ENCODE results near the gene SLAMF9. TPM values are rescaled to one million over a fixed set of nuclear protein-coding genes. Genes with fewer than 3 reads are reported as not detected.

Gene SLAMF9
- total and polyA plus RNA-seq, 4 donors = 0.25 to 0.68 (median 0.64) TPM; not detected in 1

DNA sequence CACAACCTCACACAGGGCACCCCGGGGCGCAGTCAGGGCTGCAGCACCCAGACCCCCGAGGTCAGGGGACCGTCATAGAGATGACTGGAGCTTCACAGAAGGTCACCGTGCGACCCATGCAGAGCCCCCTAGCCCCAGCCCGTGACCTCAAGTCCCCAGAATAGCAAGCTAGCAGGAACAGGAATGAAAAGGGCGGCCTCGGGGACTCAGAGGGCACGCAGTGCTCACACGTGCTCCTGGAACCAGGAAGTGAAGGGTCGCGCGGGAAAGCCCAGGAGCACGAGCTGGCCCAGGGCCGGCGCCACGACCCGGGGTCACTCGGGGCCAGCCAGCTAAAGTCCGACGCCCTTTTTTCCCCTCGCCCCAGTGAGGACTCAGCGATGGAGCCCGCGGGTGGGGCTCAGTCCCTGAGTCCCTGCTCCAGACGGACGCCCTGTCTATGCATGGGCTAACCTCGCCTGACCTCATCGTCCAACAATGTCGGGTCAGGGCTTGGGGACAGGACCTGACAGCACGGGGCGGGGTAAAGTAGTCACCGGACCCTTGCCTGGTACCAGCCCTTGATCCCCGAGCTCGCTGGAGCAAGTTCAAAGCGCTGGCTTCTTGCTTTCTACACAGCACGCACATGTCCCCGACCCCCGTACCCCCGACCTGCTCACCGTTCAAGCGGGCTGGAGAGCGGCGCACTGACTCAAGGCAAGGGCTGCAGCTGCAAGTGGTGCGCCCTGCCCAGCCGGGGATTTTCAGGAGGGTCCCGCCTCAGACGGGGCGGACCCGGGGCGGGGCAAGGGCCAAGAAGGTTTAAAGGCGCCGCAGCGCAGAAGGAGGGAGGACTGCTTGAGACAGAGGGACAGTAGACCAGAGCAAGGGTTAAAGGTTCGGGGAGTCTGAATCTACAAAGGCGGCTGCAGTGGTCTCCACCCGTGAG is 29.0 kb downstream of the SLAMF9 start, which contains the start of gene TAGLN2:
Gene TAGLN2, minus strand, starts transcription at position 717 of the 928 bp plus-strand sequence. CDS start 4,998 bp downstream, outside the sequence.
- peak within 1 kb of the TSS; percentile 95 to 97 for H3K27ac ChIP-seq (ENCODE audit: low read depth in 1 of 2, low read length in 2 of 2)
- peaks cover 6 to 17% (median 10%) of the 10 kb centered on the region in 4 donors for H3K36me3 ChIP-seq (ENCODE audit: control insufficient read depth in 4 of 4, insufficient read depth in 3 of 4, low read depth in 1 of 4, low read length in 3 of 4)
- H3K9ac ChIP-seq (ENCODE audit: low read depth in 1 of 2, low read length in 2 of 2) = peak within 1 kb of the TSS; percentile 72 to 81
- H3K27me3 ChIP-seq (ENCODE audit: control insufficient read depth in 4 of 4, insufficient read depth in 4 of 4, low read length in 3 of 4) = no peaks in the 10 kb centered on the region
- H3K9me3 ChIP-seq (ENCODE audit: control insufficient read depth in 4 of 4, low read length in 3 of 4) = no peaks in the 10 kb centered on the region
- H3K4me3 ChIP-seq (ENCODE audit: low read depth in 1 of 3, low read length in 3 of 3) = peak within 1 kb of the TSS; percentile 62 to 92 (median 86)
- peaks cover 12 to 37% (median 23%) of the 10 kb centered on the region in 4 donors for H3K4me1 ChIP-seq (ENCODE audit: control insufficient read depth in 4 of 4, insufficient read depth in 4 of 4, low read length in 3 of 4)
- WGBS = 1% methylated on average over 58 of the region's 58 CpGs
- DNase-seq (ENCODE audit: low spot score) = peak; percentile 79
- peak; percentile 29 for TF ChIP-seq HNF4G (IDR thresholded peaks at IDR 0.05)
- TF ChIP-seq FOXA2 (IDR thresholded peaks at IDR 0.05) = no peak
- peak; percentile 88 for TF ChIP-seq TAF1 (conservative IDR thresholded peaks at IDR 0.05)
- TF ChIP-seq, protein P1, sequence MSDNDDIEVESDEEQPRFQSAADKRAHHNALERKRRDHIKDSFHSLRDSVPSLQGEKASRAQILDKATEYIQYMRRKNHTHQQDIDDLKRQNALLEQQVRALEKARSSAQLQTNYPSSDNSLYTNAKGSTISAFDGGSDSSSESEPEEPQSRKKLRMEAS (IDR thresholded peaks at IDR 0.05) = peak; percentile 24
- TF ChIP-seq YY1 (IDR thresholded peaks at IDR 0.05) = no peak
- TF ChIP-seq RXRA (IDR thresholded peaks at IDR 0.05) = peak; percentile 80 to 91
- no peak for TF ChIP-seq FOXA1 (IDR thresholded peaks at IDR 0.05)
- no peak for TF ChIP-seq HNF4A (conservative IDR thresholded peaks at IDR 0.05)
- no peak for TF ChIP-seq GABPA (IDR thresholded peaks at IDR 0.05 in 1 of 2, conservative IDR thresholded peaks at IDR 0.05 in 1 of 2)
- TF ChIP-seq EGR1 (IDR thresholded peaks at IDR 0.05; ENCODE audit: low read depth in 2 of 2) = no peak
- TF ChIP-seq, protein P2, sequence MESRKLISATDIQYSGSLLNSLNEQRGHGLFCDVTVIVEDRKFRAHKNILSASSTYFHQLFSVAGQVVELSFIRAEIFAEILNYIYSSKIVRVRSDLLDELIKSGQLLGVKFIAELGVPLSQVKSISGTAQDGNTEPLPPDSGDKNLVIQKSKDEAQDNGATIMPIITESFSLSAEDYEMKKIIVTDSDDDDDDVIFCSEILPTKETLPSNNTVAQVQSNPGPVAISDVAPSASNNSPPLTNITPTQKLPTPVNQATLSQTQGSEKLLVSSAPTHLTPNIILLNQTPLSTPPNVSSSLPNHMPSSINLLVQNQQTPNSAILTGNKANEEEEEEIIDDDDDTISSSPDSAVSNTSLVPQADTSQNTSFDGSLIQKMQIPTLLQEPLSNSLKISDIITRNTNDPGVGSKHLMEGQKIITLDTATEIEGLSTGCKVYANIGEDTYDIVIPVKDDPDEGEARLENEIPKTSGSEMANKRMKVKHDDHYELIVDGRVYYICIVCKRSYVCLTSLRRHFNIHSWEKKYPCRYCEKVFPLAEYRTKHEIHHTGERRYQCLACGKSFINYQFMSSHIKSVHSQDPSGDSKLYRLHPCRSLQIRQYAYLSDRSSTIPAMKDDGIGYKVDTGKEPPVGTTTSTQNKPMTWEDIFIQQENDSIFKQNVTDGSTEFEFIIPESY (IDR thresholded peaks at IDR 0.05) = no peak
- TF ChIP-seq RAD21 (IDR thresholded peaks at IDR 0.05) = peak in 1 of 2 donors; percentile 45
- TF ChIP-seq, protein P3, sequence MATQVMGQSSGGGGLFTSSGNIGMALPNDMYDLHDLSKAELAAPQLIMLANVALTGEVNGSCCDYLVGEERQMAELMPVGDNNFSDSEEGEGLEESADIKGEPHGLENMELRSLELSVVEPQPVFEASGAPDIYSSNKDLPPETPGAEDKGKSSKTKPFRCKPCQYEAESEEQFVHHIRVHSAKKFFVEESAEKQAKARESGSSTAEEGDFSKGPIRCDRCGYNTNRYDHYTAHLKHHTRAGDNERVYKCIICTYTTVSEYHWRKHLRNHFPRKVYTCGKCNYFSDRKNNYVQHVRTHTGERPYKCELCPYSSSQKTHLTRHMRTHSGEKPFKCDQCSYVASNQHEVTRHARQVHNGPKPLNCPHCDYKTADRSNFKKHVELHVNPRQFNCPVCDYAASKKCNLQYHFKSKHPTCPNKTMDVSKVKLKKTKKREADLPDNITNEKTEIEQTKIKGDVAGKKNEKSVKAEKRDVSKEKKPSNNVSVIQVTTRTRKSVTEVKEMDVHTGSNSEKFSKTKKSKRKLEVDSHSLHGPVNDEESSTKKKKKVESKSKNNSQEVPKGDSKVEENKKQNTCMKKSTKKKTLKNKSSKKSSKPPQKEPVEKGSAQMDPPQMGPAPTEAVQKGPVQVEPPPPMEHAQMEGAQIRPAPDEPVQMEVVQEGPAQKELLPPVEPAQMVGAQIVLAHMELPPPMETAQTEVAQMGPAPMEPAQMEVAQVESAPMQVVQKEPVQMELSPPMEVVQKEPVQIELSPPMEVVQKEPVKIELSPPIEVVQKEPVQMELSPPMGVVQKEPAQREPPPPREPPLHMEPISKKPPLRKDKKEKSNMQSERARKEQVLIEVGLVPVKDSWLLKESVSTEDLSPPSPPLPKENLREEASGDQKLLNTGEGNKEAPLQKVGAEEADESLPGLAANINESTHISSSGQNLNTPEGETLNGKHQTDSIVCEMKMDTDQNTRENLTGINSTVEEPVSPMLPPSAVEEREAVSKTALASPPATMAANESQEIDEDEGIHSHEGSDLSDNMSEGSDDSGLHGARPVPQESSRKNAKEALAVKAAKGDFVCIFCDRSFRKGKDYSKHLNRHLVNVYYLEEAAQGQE (IDR thresholded peaks at IDR 0.05) = no peak
- TF ChIP-seq, protein P4, sequence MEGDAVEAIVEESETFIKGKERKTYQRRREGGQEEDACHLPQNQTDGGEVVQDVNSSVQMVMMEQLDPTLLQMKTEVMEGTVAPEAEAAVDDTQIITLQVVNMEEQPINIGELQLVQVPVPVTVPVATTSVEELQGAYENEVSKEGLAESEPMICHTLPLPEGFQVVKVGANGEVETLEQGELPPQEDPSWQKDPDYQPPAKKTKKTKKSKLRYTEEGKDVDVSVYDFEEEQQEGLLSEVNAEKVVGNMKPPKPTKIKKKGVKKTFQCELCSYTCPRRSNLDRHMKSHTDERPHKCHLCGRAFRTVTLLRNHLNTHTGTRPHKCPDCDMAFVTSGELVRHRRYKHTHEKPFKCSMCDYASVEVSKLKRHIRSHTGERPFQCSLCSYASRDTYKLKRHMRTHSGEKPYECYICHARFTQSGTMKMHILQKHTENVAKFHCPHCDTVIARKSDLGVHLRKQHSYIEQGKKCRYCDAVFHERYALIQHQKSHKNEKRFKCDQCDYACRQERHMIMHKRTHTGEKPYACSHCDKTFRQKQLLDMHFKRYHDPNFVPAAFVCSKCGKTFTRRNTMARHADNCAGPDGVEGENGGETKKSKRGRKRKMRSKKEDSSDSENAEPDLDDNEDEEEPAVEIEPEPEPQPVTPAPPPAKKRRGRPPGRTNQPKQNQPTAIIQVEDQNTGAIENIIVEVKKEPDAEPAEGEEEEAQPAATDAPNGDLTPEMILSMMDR (IDR thresholded peaks at IDR 0.05; ENCODE audit: low read depth, low read length, missing input control) = no peak
- TF ChIP-seq SP1 (IDR thresholded peaks at IDR 0.05) = no peak
- TF ChIP-seq, protein P5, sequence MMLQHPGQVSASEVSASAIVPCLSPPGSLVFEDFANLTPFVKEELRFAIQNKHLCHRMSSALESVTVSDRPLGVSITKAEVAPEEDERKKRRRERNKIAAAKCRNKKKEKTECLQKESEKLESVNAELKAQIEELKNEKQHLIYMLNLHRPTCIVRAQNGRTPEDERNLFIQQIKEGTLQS (IDR thresholded peaks at IDR 0.05) = no peak
- peak; percentile 83 for TF ChIP-seq NR2F2 (IDR thresholded peaks at IDR 0.05)
- TF ChIP-seq JUND (IDR thresholded peaks at IDR 0.05) = peak in 1 of 2 donors; percentile 30

Data from liver (tissue), 9 donors.